Stimulated activated CD4-positive, alpha-beta T cell treated with anti-CD3 and anti-CD28 coated beads, TNF-alpha, amount 100 ng/mL, for 1 hour (primary cell): Measurements from ENCODE around the gene MFSD8.
"Not testable (repeated sequence)": the region's sequence is repeated elsewhere in the genome, so short reads cannot be mapped to it uniquely, and the experiment has no call there.

Experiments
- DNase-seq, 3 donors: peaks; one replicate each; pipeline ENCODE4 v3.0.0-alpha.2; 2020; ENCODE audit warnings: low read depth in 3 of 3, low spot score in 1 of 3

The MFSD8 gene

DNA sequence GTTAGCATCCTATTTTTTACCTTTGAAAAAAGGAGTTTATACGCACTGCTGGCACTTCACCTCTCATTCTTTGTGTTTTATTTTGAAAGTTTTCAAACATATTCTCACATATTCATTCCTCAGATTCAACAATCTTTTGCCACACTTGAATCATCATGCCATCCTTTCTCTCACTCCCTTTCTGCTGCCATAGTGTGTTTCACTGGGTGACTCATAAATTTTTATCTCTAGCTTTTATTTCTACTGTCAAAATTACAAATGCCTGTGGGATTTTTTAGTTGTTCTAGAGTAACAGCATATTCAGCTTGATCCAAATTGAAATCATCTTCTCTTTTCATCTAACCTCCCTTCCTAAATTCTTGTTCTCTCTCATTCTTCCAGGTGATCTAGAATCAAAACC is 28.0 kb downstream of the MFSD8 start:
- DNase-seq: no peak

- not testable (repeated sequence) for DNase-seq
Measured at GRCh38 chr4:127931836-127932235, 33.1 kb downstream of the MFSD8 start.

DNA sequence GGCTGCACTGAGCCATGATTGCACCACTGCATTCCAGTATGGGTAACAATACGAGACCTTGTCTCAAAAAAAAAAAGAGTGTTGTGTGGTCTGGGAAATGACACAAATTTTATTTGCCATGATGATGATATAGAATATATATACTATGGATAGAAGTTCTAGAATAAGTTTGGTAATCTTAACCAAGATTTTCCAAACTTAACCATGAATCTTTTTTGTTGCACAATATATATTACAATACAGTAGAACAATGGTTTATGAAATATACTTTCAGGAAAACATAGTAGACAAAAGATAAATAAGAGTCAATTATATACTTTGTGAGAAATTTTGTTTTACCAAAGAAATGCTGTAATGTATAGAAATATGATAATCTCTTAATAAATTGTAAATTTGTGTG is 34.8 kb downstream of the MFSD8 start:
- no peak for DNase-seq

DNA sequence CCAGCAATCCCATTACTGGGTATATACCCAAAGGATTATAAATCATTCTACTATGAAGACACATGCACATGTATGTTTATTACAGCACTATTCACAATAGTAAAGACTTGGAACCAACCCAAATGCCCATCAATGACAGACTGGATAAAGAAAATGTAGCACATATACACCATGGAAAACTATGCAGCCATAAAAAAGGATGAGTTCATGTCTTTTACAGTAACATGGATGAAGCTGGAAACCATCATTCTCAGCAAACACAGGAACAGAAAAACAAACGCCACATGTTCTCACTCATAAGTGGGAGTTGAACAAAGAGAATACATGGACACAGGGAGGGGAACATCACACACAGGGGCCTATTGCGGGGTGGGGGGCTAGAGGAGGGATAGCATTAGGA is 39.3 kb downstream of the MFSD8 start:
- DNase-seq: not testable (repeated sequence)

GRCh38 chr4:127922226-127922625 is 42.7 kb downstream of the MFSD8 start:
- no peak for DNase-seq

DNA sequence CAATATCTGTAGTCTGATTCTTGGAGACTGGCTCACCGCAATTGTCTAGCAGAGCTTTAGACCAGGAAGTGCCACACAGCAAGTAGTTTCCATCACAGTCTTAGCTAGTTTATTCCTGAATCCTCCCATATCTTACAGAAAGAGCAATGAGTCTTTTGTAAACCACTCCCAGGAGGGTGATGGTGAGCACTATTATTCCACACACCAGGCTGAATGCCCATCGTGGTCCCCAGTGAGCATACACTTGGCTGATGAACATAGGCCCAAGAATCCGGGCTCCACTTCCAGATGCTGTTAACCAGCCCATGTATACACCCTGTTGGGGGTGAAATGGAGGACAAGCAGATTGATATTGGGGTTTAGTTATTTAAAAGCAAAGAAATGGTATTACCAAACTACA is 44.5 kb downstream of the MFSD8 start:
- no peak for DNase-seq

- no peak for DNase-seq
Measured at GRCh38 chr4:127917151-127917550, 47.8 kb downstream of the MFSD8 start.

GRCh38 chr4:127916512-127916911 is 48.5 kb downstream of the MFSD8 start:
- DNase-seq: no peak

GRCh38 chr4:127905029-127905428 is 59.9 kb downstream of the MFSD8 start:
- DNase-seq: no peak

DNA sequence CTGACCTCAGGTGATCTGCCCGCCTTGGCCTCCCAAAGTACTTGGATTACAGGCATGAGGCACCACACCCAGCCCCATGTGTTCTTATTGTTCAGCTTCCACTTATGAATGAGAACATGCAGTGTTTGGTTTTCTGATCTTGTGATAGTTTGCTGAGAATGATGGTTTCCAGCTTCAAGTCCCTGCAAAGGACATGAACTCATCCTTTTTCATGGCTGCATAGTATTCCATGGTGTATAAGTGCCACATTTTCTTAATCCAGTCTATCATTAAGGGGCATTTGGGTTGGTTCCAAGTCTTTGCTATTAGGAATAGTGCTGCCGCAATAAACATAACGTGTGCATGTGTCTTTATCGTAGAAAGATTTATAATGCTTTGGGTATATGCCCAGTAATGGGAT is 65.3 kb downstream of the MFSD8 start:
- not testable (repeated sequence) for DNase-seq

DNA sequence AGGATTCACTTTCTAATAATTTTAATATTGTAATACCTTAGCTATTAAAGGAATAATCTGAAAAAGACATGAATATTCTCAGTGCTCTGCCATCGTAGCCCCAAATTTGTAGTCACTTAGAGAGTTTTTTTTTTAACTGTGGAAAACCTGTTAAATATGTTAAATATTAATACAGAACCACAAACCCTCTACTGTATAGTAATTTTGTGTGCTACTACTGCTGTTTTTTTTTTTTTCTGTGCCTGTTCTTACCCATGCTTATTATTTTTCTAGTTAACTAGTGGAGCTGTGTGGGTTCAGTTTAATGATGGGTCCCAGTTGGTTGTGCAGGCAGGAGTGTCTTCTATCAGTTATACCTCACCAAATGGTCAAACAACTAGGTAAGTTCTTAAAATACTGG is 68.4 kb downstream of the MFSD8 start:
- no peak for DNase-seq

DNA sequence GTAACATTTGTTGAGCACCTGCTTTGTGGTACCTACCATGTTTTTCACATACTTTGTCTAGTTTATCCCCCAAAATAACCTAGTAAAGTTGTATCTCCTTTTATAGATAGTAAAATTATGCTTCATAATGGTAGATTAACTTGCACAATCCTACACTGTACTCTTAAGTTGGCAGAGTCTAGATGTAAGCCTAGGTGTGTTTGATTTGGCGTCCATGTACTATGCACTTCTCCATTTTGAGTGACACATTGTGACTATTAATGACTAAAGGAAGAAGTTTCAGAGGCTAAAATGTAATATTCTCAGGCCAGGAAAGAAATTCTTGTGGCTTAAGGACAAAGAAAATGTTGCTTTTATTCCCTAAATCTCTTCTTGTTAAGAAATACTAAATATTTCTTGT is 68.9 kb downstream of the MFSD8 start:
- no peak for DNase-seq

DNA sequence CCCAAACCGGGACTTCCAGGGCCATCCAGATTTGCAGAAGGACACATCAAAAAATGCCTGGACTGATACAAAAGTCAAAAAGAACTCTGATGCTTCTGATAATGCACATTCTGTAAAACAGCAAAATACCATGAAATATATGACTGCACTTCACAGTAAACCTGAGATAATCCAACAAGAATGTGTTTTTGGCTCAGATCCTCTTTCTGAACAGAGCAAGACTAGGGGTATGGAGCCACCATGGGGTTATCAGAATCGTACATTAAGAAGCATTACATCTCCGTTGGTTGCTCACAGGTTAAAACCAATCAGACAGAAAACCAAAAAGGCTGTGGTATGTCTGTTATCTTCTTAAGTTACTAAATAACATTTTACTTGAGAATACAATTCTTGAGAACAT is 75.1 kb downstream of the MFSD8 start:
- no peak for DNase-seq

DNA sequence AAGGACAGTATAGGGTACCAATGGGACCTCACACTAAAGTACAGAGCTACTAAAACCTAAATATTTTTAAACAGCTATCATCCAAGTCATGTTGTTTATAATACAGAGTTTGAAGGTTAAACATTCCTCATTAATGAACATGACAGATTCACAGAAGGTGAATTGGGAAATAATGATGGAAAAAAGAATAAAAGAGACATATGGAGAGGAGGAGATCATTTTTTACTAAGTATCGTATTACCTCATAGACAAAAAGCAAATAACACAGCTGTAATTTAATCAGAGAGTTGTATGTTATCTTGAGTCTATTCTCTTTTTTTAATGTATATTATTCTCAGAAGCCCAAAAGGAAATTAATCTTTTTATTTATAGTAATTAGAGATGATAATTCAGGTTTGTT is 76.4 kb downstream of the MFSD8 start:
- DNase-seq: no peak

DNA sequence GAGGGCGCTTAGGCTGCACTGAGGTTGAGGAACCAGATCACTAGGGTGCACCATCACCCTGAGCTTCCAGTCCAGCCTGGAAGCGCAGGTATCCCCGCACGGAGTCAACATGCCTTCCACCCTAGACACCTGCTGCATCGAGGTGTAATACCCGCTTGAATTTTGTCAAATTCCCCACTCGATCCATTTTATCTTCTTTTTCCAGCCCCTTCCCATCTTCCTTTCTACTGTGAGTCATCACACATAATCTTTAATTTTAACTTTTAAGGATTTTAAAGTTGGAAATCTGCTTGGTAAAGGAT is 83.5 kb downstream of the MFSD8 start:
- no peak for DNase-seq

DNA sequence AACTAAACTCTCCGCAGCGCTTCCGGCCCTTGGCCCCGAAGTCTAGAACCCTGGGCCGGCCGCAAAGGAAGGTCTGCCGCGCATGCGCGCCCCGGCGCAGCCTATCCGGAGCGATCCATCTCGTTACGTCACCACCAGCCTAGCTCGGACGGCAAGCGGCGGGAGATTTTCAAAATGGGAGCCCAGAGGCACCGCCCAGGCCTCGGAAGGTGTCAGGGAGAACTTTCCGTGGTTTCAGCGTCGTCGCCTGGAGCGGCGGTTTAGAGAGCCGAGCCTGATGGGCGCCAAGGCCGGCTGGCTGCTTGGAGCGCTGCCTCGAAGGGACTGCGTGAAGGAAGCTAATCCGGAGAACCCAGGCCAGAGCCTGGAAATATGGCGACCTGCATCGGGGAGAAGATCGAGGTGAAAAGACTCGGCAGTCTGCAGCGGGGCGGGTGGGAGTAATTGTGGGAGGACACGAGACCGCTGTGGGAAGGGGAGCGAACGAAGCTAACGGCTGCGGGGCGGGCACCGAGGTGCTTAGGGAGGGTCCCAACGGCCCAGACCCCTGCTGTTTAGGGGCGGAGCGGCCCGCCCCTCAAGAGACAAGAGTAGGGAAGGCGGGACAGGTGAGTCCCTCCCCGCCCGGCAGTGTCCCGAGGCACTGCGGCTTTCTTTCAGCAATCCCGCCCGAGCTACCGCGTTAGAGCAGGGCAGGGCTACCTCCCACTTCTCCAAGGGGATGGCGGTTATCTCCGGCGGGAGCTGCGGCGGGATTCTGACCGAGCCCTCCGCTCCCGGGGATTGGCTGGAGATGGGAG is 84.0 kb downstream of the MFSD8 start, which contains the start of gene PLK4:
Gene PLK4, plus strand, starts transcription at position 131 of the 800 bp plus-strand sequence. Its CDS starts 242 bp downstream, at position 373.
- peak; percentile 81 to 88 (median 87) for DNase-seq

DNA sequence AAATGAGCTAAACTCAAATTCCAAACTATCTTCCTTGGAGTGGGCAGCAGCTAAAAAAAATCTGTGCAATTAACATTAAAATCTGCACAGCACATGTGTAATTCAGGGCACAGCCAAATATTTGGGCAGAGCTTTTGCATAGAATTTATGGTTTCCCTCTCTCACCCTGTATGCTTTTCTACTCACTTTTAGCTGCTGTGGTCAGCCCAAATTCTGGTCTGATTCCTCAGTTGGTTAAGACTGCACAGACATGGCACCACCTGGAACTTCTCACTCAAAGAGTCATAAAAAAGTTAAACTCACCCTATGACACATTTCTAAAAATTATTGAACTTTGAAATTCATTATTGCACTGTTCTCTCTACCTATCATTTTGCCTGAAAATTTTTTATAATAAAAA is 89.2 kb downstream of the MFSD8 start:
- DNase-seq: no peak

DNA sequence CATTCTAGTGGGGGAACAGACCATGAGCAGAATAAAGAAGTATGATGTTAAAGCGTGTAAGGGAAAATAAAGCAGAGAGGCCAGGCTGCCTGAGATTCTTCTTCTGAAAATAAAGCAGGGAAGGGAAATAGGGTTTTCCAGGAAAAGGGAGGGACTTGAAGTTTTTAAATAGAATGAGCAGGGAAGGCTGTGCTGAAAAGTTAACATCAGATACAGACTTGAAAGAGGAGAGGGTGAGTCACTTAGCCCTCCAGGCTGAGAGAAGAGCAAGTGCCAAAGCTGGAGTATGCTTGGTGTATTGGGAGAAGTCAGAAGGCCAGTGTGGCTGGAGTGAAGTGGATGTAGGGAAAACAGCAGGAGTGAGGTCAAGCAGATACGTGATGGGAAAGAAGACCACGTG is 94.3 kb downstream of the MFSD8 start:
- DNase-seq: no peak

- no peak for DNase-seq
Measured at GRCh38 chr4:127870281-127870680, 94.7 kb downstream of the MFSD8 start.

DNA sequence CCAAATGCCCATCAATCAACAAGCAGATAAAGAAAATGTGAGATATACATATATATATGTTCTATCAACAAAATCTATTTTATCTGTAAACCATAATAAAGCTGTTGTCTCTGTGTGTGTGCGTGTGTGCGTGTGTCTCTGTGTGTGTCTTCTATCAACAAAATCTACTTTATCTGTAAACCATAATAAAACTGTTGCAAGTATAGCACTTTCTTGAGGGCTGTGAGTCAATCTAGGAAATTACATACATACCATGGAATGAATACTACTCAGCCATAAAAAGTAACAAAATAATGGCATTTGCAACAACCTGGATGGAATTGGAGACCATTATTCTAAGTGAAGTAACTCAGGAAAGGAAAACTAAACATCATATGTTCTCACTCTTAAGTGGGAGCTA is 96.8 kb downstream of the MFSD8 start:
- no peak for DNase-seq
